GM23338 (cell line): Measurements from ENCODE around the gene PRAMEF12. TPM values are rescaled to one million over a fixed set of nuclear protein-coding genes. Genes with fewer than 3 reads are reported as not detected.

Experiments used
- ATAC-seq: fragments of 200-7000 bp; cut with Tn5 transposase; 3 replicates; pipeline ENCODE4 v1.9.1; 2020
- DNase-seq: peaks from one replicate; pipeline ENCODE4 v3.0.0-alpha.2; 2015; ENCODE audit warnings: low spot score
- H2AFZ ChIP-seq: fragments of 200-600 bp; sonication (generic); 2 replicates; pipeline ENCODE4 v1.8.0; 2016; ENCODE audit warnings: antibody characterized with exemption, mild to moderate bottlenecking, moderate library complexity
- H3F3A ChIP-seq: fragments of 200-600 bp; sonication (generic); replicated peaks from 2 replicates; pipeline ENCODE4 v1.8.0; 2017; ENCODE audit warnings: antibody characterized with exemption, mixed run types, low read depth
- H3K27ac ChIP-seq: fragments of 200-600 bp; sonication (generic); 2 replicates; pipeline ENCODE4 v1.6.1; 2016; ENCODE audit warnings: low read depth
- H3K27me3 ChIP-seq: fragments of 200-600 bp; sonication (generic); 2 replicates; pipeline ENCODE4 v1.8.0; 2016; ENCODE audit warnings: mild to moderate bottlenecking, mixed run types, moderate library complexity; ENCODE audit not compliant: insufficient read depth
- H3K36me3 ChIP-seq: fragments of 200-600 bp; sonication (generic); 2 replicates; pipeline ENCODE4 v1.8.0; 2016; ENCODE audit warnings: mild to moderate bottlenecking; ENCODE audit not compliant: insufficient read depth
- H3K4me1 ChIP-seq: fragments of 200-600 bp; sonication (generic); 2 replicates; pipeline ENCODE4 v1.8.0; 2016; ENCODE audit warnings: mild to moderate bottlenecking, moderate library complexity; ENCODE audit not compliant: insufficient read depth
- H3K4me2 ChIP-seq: fragments of 200-600 bp; sonication (generic); 2 replicates; pipeline ENCODE4 v1.7.1; 2017; ENCODE audit warnings: mixed run types
- H3K4me3 ChIP-seq: fragments of 200-600 bp; sonication (generic); 2 replicates; pipeline ENCODE4 v1.6.1; 2016; ENCODE audit warnings: mixed run types
- H3K79me2 ChIP-seq: fragments of 200-600 bp; sonication (generic); replicated peaks from 2 replicates; pipeline ENCODE4 v1.8.0; 2017; ENCODE audit warnings: mild to moderate bottlenecking; ENCODE audit not compliant: insufficient read depth
- H3K9me2 ChIP-seq: fragments of 200-600 bp; sonication (generic); 2 replicates; pipeline ENCODE4 v1.8.0; 2017; ENCODE audit not compliant: insufficient read depth
- H4K20me1 ChIP-seq: fragments of 200-600 bp; sonication (generic); replicated peaks from 2 replicates; pipeline ENCODE4 v1.8.0; 2017; ENCODE audit warnings: mild to moderate bottlenecking; ENCODE audit not compliant: insufficient read depth
- H3K27ac Mint-ChIP-seq: 2 replicates; pipeline ENCODE4 v1.8.0; 2020; ENCODE audit warnings: inconsistent platforms, mild to moderate bottlenecking, moderate library complexity, mixed read lengths
- H3K27me3 Mint-ChIP-seq: 3 replicates; pipeline ENCODE4 v1.8.0; 2022; ENCODE audit warnings: low read depth, mild to moderate bottlenecking, moderate library complexity, mixed read lengths, inconsistent platforms; ENCODE audit not compliant: insufficient read depth, poor library complexity
- H3K36me3 Mint-ChIP-seq: 3 replicates; pipeline ENCODE4 v1.8.0; 2021; ENCODE audit warnings: low read depth, mild to moderate bottlenecking, inconsistent platforms, moderate library complexity, mixed read lengths
- H3K4me1 Mint-ChIP-seq: 3 replicates; pipeline ENCODE4 v1.8.0; 2020; ENCODE audit warnings: mild to moderate bottlenecking, inconsistent platforms, mixed read lengths
- H3K4me3 Mint-ChIP-seq: 3 replicates; pipeline ENCODE4 v1.8.0; 2021; ENCODE audit warnings: moderate library complexity, mild to moderate bottlenecking, inconsistent platforms, mixed read lengths
- H3K9me3 Mint-ChIP-seq: 3 replicates; pipeline ENCODE4 v1.8.0; 2020; ENCODE audit warnings: moderate library complexity, mild to moderate bottlenecking, inconsistent platforms, mixed read lengths
- CTCF ChIP-seq, 2 experiments: fragments of 200-600 bp in 1 of 2; sonication (generic) in 1 of 2; conservative IDR thresholded peaks; 2 replicates each; pipeline versions ENCODE4 v1.5.1 to v1.6.1; 2016 to 2017; ENCODE audit warnings: antibody characterized with exemption in 2 of 2, low read depth in 2 of 2, mild to moderate bottlenecking in 2 of 2, moderate library complexity in 1 of 2
- EZH2phosphoT487 ChIP-seq: fragments of 200-600 bp; sonication (generic); IDR thresholded peaks from one replicate; pipeline ENCODE4 v1.8.1; 2018; ENCODE audit warnings: antibody characterized with exemption; ENCODE audit not compliant: unreplicated experiment
- ZNF331 ChIP-seq: fragments of 250-450 bp; sonication (Bioruptor Pico); IDR thresholded peaks from 2 replicates; pipeline ENCODE4 v1.5.0; 2020; ENCODE audit warnings: low read depth, mild to moderate bottlenecking, moderate library complexity
- ZNF462 ChIP-seq: fragments of 250-450 bp; sonication (Bioruptor Pico); IDR thresholded peaks from 2 replicates; pipeline ENCODE4 v1.5.0; 2020; ENCODE audit warnings: mild to moderate bottlenecking, moderate library complexity
- polyA plus RNA-seq: library from polyadenylated mRNA; unstranded; fragments of >200 nt; fragmentation: Nextera tagmentation; extraction: Ambion mirVana; gene quantifications from 2 replicates; pipeline ENCODE4 v1.2.1, GENCODE V29; 2016
- total RNA-seq: library from RNA; depleted of rRNA; stranded (reverse); fragments of >200 nt; shearing (Covaris generic); gene quantifications from 2 replicates; pipeline ENCODE4 v1.2.3, GENCODE V29; 2014

Gene PRAMEF12
- total and polyA plus RNA-seq, 2 experiments from 2014 or later = not detected

GRCh38 chr1:12774801-12775345 lies 1.3 kb downstream of the PRAMEF12 start (continued):
- no peak for TF ChIP-seq ZNF462
- no peak for TF ChIP-seq CTCF (conservative IDR thresholded peaks at IDR 0.05; ENCODE audit: low read depth in 2 of 2)
- no peak for TF ChIP-seq ZNF331 (CRISPR knock-in tag)

GRCh38 chr1:12775443-12775842 lies 1.9 kb downstream of the PRAMEF12 start:
- DNase-seq (no peak), ATAC-seq (no peak)
- no peaks in the 10 kb centered on the region for H3K4me1 Mint-ChIP-seq
- Histone ChIP-seq H3K27ac (no peak overlapping the region), H3K79me2 (no peaks in the 10 kb centered on the region), H3K4me1 (no peaks in the 10 kb centered on the region), H3K9me2 (no peaks in the 10 kb centered on the region), H3K4me3 (no peak overlapping the region), H3F3A (no peaks in the 10 kb centered on the region), H3K4me2 (no peak overlapping the region), H2AFZ (no peak overlapping the region), H3K36me3 (no peaks in the 10 kb centered on the region), H3K27me3 (no peaks in the 10 kb centered on the region), H4K20me1 (no peaks in the 10 kb centered on the region)
- peaks cover 38% of the 10 kb centered on the region for H3K9me3 Mint-ChIP-seq
- no peak for TF ChIP-seq EZH2phosphoT487
- no peak overlapping the region for H3K27ac Mint-ChIP-seq
- H3K4me3 Mint-ChIP-seq = no peak overlapping the region
- peaks cover 6% of the 10 kb centered on the region for H3K27me3 Mint-ChIP-seq
- no peaks in the 10 kb centered on the region for H3K36me3 Mint-ChIP-seq
